Endothelial cell (in vitro differentiated cells): ENCODE measurements around the gene TNFSF8. TPM values are rescaled to one million over a fixed set of nuclear protein-coding genes. Genes with fewer than 3 reads are reported as not detected.
A peak's percentile ranks its signal among the peaks of the same experiment; 100 is the strongest.

ENCODE experiments used
- DNase-seq: peaks from one replicate; pipeline ENCODE4 v3.0.0; 2021; ENCODE audit warnings: low spot score
- H3K27ac Mint-ChIP-seq: one replicate; pipeline ENCODE4 v1.8.0; 2021; ENCODE audit warnings: mixed read lengths, inconsistent platforms; ENCODE audit not compliant: unreplicated experiment
- H3K27me3 Mint-ChIP-seq: one replicate; pipeline ENCODE4 v1.8.0; 2021; ENCODE audit warnings: mild to moderate bottlenecking, moderate library complexity, mixed read lengths, inconsistent platforms; ENCODE audit not compliant: unreplicated experiment
- H3K36me3 Mint-ChIP-seq: one replicate; pipeline ENCODE4 v1.8.0; 2021; ENCODE audit warnings: mild to moderate bottlenecking, low read depth, mixed read lengths, inconsistent platforms; ENCODE audit not compliant: unreplicated experiment
- H3K4me1 Mint-ChIP-seq: one replicate; pipeline ENCODE4 v1.8.0; 2021; ENCODE audit warnings: mild to moderate bottlenecking, mixed read lengths, inconsistent platforms; ENCODE audit not compliant: unreplicated experiment
- H3K4me3 Mint-ChIP-seq: one replicate; pipeline ENCODE4 v1.8.0; 2021; ENCODE audit warnings: mild to moderate bottlenecking, mixed read lengths, inconsistent platforms; ENCODE audit not compliant: unreplicated experiment
- H3K9me3 Mint-ChIP-seq: one replicate; pipeline ENCODE4 v1.8.0; 2021; ENCODE audit warnings: mixed read lengths, inconsistent platforms; ENCODE audit not compliant: unreplicated experiment
- CTCF ChIP-seq: fragments of 200-600 bp; sonication (generic); IDR thresholded peaks from one replicate; pipeline ENCODE4 v1.5.0; 2021; ENCODE audit warnings: antibody characterized with exemption; ENCODE audit not compliant: unreplicated experiment
- total RNA-seq: library from RNA; stranded (reverse); fragmentation: NEBNext Ultra II Directional; extraction: Animal tissue kit (Norgen Biotek cat#: 25700); gene quantifications from one replicate; pipeline ENCODE4 v1.2.1, GENCODE V29; 2021; ENCODE audit not compliant: unreplicated experiment

The TNFSF8 gene
- total RNA-seq, 1 donor from 2014 or later: not detected

- Mint-ChIP-seq H3K4me3 (no peak overlapping the region), H3K27ac (no peak overlapping the region), H3K36me3 (no peaks in the 10 kb centered on the region), H3K4me1 (peaks cover 10% of the 10 kb centered on the region), H3K9me3 (no peaks in the 10 kb centered on the region), H3K27me3 (peaks cover 2% of the 10 kb centered on the region)
- DNase-seq: no peak
- TF ChIP-seq CTCF: no peak
These were observed 30.9 kb downstream of the TNFSF8 start for GRCh38 chr9:114899461-114899860.

DNA sequence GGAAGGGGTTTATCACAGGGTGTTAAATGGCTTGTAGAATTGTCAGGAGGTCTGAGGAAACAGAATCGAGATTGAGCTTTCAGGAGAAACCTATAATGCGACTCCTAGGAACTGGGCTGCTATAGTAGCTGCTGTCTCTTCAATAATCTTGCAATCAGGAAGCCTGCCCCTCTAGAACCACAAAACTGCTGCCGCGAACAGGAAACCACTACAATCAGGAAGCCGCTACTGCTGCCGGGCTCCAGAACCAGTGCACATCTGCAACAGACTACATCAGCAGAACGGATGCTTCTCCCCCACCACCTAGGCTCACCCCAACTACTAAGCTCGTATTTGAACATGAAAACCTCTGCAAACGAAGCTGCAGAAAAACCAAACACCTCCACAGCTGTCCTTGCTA lies 31.6 kb downstream of the TNFSF8 start:
- no peak for DNase-seq
- Mint-ChIP-seq H3K27ac (no peak overlapping the region), H3K27me3 (peaks cover 2% of the 10 kb centered on the region), H3K36me3 (no peaks in the 10 kb centered on the region), H3K4me1 (peaks cover 16% of the 10 kb centered on the region), H3K4me3 (no peak overlapping the region), H3K9me3 (no peaks in the 10 kb centered on the region)
- no peak for TF ChIP-seq CTCF

DNA sequence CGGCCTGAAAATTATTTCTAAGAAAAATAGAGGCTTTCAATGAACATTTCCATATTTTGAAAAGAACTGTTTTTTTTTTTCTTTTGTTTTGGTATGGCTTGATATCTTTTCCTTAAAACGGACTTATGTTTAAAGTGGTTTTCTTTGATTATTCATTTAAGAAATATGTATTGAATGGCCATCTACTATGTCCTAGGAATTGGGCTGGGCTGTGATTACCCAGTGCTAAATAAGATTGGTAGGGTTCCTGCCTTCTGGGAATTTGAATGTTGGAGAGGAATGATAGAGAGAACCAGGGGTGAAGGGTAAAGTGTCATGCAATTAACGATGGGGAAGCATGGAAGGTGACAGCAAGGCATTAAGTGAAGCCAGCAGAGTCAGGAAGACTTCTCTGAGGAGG lies 33.2 kb downstream of the TNFSF8 start:
- H3K27me3 Mint-ChIP-seq: peaks cover 2% of the 10 kb centered on the region
- H3K4me3 Mint-ChIP-seq: no peak overlapping the region
- no peak for DNase-seq
- no peak for TF ChIP-seq CTCF
- H3K36me3 Mint-ChIP-seq: no peaks in the 10 kb centered on the region
- H3K27ac Mint-ChIP-seq: no peak overlapping the region
- H3K4me1 Mint-ChIP-seq: peaks cover 16% of the 10 kb centered on the region
- no peaks in the 10 kb centered on the region for H3K9me3 Mint-ChIP-seq

GRCh38 chr9:114896344-114896743 lies 34.0 kb downstream of the TNFSF8 start:
- H3K4me3 Mint-ChIP-seq: no peak overlapping the region
- no peak for TF ChIP-seq CTCF
- peaks cover 16% of the 10 kb centered on the region for H3K4me1 Mint-ChIP-seq
- H3K9me3 Mint-ChIP-seq: no peaks in the 10 kb centered on the region
- DNase-seq: no peak
- H3K27me3 Mint-ChIP-seq: peaks cover 2% of the 10 kb centered on the region
- no peak overlapping the region for H3K27ac Mint-ChIP-seq
- no peaks in the 10 kb centered on the region for H3K36me3 Mint-ChIP-seq

DNA sequence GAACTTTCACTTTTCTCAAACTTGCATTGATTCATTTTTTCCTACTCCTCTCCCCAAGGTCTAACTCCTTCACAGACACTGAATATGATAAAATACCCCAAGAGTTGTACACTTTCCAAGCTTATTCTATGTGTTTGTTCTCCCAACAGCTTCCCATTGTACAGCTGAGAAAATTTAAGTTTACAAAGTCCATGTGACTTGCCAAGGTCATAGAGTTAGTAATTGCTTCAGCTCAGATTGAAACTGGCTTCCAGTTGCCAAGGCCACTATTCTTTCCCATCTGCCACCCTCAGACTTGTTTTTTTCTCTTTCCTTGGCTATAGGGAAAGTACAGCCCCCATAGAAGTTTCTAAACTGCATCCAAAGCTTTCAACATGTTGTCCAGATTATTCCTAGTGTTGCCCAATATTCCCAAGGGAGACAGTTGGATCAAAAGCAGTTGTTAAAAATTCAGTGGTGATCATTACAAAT lies 34.8 kb downstream of the TNFSF8 start:
- peak overlapping the region; percentile 93 for H3K27ac Mint-ChIP-seq

More for the DNA sequence above, 34.8 kb downstream of the TNFSF8 start:
- no peaks in the 10 kb centered on the region for H3K9me3 Mint-ChIP-seq
- H3K4me3 Mint-ChIP-seq: no peak overlapping the region
- H3K4me1 Mint-ChIP-seq: peaks cover 16% of the 10 kb centered on the region
- H3K27me3 Mint-ChIP-seq: peaks cover 2% of the 10 kb centered on the region
- H3K36me3 Mint-ChIP-seq: no peaks in the 10 kb centered on the region
- no peak for TF ChIP-seq CTCF
- DNase-seq: no peak
